Endothelial cell of umbilical vein (primary cell): ENCODE results near the gene C5orf58. TPM values are rescaled to one million over a fixed set of nuclear protein-coding genes. Genes with fewer than 3 reads are reported as not detected.

Experiments used
- BruUV-seq: library from RNA; stranded (reverse); fragments of 400-500 nt; replicated peaks from 2 replicates; lab custom pipeline; 2021; lab: Mats Ljungman, UMichigan
- CTCF ChIA-PET: fragments of 300-600, 350-600 bp; sonication (Branson Sonifier 250); formaldehyde crosslinking; loops from one replicate; lab custom pipeline; 2021; ENCODE audit warnings: antibody characterized with exemption, inconsistent platforms; lab: Charles Lee
- POLR2A ChIA-PET: fragments of 300-600, 350-600 bp; sonication (Branson Sonifier 250); formaldehyde crosslinking; loops from one replicate; lab custom pipeline; 2021; ENCODE audit warnings: antibody characterized with exemption, inconsistent platforms; lab: Charles Lee
- DNase-seq: peaks from one replicate; pipeline ENCODE4 v3.0.0-alpha.2; 2011; ENCODE audit warnings: low read depth, low spot score
- FAIRE-seq: peaks from 2 replicates; lab custom pipeline; 2011; peaks lifted over from hg19 to GRCh38; lab: Jason Lieb, UNC
- H2AFZ ChIP-seq: 2 replicates; pipeline ENCODE4 v1.6.0; 2012; ENCODE audit warnings: low read depth, low read length, control low read depth, inconsistent platforms
- H3K27ac ChIP-seq: 2 replicates; pipeline ENCODE4 v1.5.1; 2011; ENCODE audit warnings: low read depth, mild to moderate bottlenecking, control low read depth, low read length, moderate library complexity; ENCODE audit not compliant: insufficient read depth
- H3K27me3 ChIP-seq, 2 experiments: 2 replicates each; pipeline versions ENCODE4 v1.6.0 to v1.6.1; 2011; ENCODE audit warnings: low read length in 2 of 2, mixed read lengths in 1 of 2; ENCODE audit not compliant: control insufficient read depth in 2 of 2, insufficient read depth in 2 of 2
- H3K36me3 ChIP-seq, 2 experiments: 2 replicates in 1 of 2; 3 replicates in 1 of 2; pipeline ENCODE4 v1.5.1; 2011; ENCODE audit warnings: low read length in 2 of 2, mild to moderate bottlenecking in 1 of 2, moderate library complexity in 1 of 2; ENCODE audit not compliant: control insufficient read depth in 2 of 2, insufficient read depth in 2 of 2; ENCODE audit errors: extremely low read depth in 1 of 2
- H3K4me1 ChIP-seq: 3 replicates; pipeline ENCODE4 v1.5.1; 2011; ENCODE audit warnings: mild to moderate bottlenecking, low read length; ENCODE audit not compliant: control insufficient read depth, insufficient read depth; ENCODE audit errors: extremely low read depth
- H3K4me2 ChIP-seq: 2 replicates; pipeline ENCODE4 v1.6.1; 2011; ENCODE audit warnings: low read length, control low read depth, mixed read lengths; ENCODE audit not compliant: insufficient read depth
- H3K4me3 ChIP-seq, 3 experiments: fragments of 200-600 bp in 1 of 3; sonication (generic), shearing (Covaris generic) in 1 of 3; replicated peaks in 1 of 3; 2 replicates each; pipeline ENCODE4 v1.5.1; 2011 to 2016; ENCODE audit warnings: control low read depth in 3 of 3, low read length in 3 of 3, mild to moderate bottlenecking in 2 of 3, inconsistent platforms in 1 of 3, low read depth in 1 of 3, moderate library complexity in 1 of 3; ENCODE audit not compliant: insufficient read depth in 1 of 3
- H3K79me2 ChIP-seq: 2 replicates; pipeline ENCODE4 v1.6.0; 2012; ENCODE audit warnings: low read length, inconsistent platforms; ENCODE audit not compliant: control insufficient read depth, insufficient read depth
- H3K9ac ChIP-seq: replicated peaks from 2 replicates; pipeline ENCODE3; 2011; ENCODE audit warnings: low read length, control low read depth; ENCODE audit not compliant: insufficient read depth; ENCODE audit errors: extremely low read depth
- H3K9me1 ChIP-seq: replicated peaks from 3 replicates; pipeline ENCODE4 v1.6.0; 2011; ENCODE audit warnings: mild to moderate bottlenecking, low read length; ENCODE audit not compliant: control insufficient read depth, insufficient read depth; ENCODE audit errors: extremely low read depth
- H3K9me3 ChIP-seq: replicated peaks from 2 replicates; pipeline ENCODE4 v1.5.1; 2012; ENCODE audit warnings: low read length, inconsistent platforms; ENCODE audit not compliant: control insufficient read depth, insufficient read depth
- H4K20me1 ChIP-seq: replicated peaks from 2 replicates; pipeline ENCODE3; 2011; ENCODE audit warnings: mild to moderate bottlenecking, low read length; ENCODE audit not compliant: control insufficient read depth, insufficient read depth; ENCODE audit errors: extremely low read depth
- CTCF ChIP-seq, 2 donors: IDR thresholded peaks; 1 replicate in 1 of 2; 2 replicates in 1 of 2; pipeline ENCODE4 v1.5.1; 2011; ENCODE audit warnings: low read length in 2 of 2, mild to moderate bottlenecking in 2 of 2, moderate library complexity in 2 of 2, control low read depth in 1 of 2, inconsistent platforms in 1 of 2, low read depth in 1 of 2; ENCODE audit not compliant: insufficient read depth in 1 of 2; ENCODE audit errors: extremely low read depth in 1 of 2
- EZH2 ChIP-seq: IDR thresholded peaks from 2 replicates; pipeline ENCODE4 v1.6.1; 2012; ENCODE audit warnings: borderline replicate concordance, low read depth, mild to moderate bottlenecking, moderate library complexity, low read length, inconsistent platforms; ENCODE audit not compliant: severe bottlenecking
- FOS ChIP-seq: IDR thresholded peaks from 2 replicates; pipeline ENCODE4 v1.6.1; 2011; ENCODE audit warnings: mild to moderate bottlenecking, low read length, moderate library complexity, borderline replicate concordance; ENCODE audit not compliant: insufficient read depth
- GATA2 ChIP-seq: IDR thresholded peaks from 2 replicates; pipeline ENCODE4 v1.7.0; 2011; ENCODE audit warnings: low read depth, mild to moderate bottlenecking, moderate library complexity, mixed read lengths, low read length; ENCODE audit not compliant: insufficient read length, insufficient read depth
- JUN ChIP-seq: IDR thresholded peaks from 2 replicates; pipeline ENCODE4 v1.6.1; 2011; ENCODE audit warnings: borderline replicate concordance, low read depth; ENCODE audit not compliant: insufficient read length, insufficient read depth
- MAX ChIP-seq: IDR thresholded peaks from 2 replicates; pipeline ENCODE4 v1.6.1; 2011; ENCODE audit not compliant: insufficient read depth, insufficient read length
- MYC ChIP-seq: IDR thresholded peaks from one replicate; pipeline ENCODE4 v1.6.1; 2011; ENCODE audit warnings: mild to moderate bottlenecking, low read depth, low read length
- POLR2A ChIP-seq: IDR thresholded peaks from 2 replicates; pipeline ENCODE4 v1.6.1; 2012; ENCODE audit warnings: low read depth, mild to moderate bottlenecking, control low read depth, low read length
- POLR2AphosphoS5 ChIP-seq: IDR thresholded peaks from 2 replicates; pipeline ENCODE4 v1.6.1; 2012; ENCODE audit warnings: low read depth, mild to moderate bottlenecking, control low read depth, low read length, moderate library complexity; ENCODE audit not compliant: insufficient read depth
- dilution Hi-C: fragments of 300-500 bp; cut with MboI; formaldehyde crosslinking; loops from one replicate; pipeline ENCODE4 v1.15.0; 2019; ENCODE audit warnings: low sequenced_read_pairs; ENCODE audit not compliant: extremely low pct_ligation_motif_present
- intact Hi-C: fragments of 100-400 bp; cut with micrococcal nuclease; formaldehyde crosslinking; loops from one replicate; pipeline ENCODE4 v1.10.0; 2022
- polyA plus RNA-seq, 4 experiments: library from polyadenylated mRNA; depleted of rRNA in 3 of 4; stranded (reverse) in 3 of 4; unstranded in 1 of 4; fragments of >200 nt; gene quantifications; 2 replicates each; pipeline versions ENCODE4 v1.2.1 to v1.2.3, GENCODE V29; 2011 to 2012; ENCODE audit warnings: missing spikeins in 1 of 4
- total RNA-seq: library from RNA; stranded (reverse); gene quantifications from 2 replicates; pipeline ENCODE4 v1.2.3, GENCODE V29; 2021

The C5orf58 gene
- total and polyA plus RNA-seq, 2 donors (not counting 3 experiments of a cell fraction or from before 2014, with no cell fraction given) = not detected

- BruUV-seq = no TSS peak
- Histone ChIP-seq H3K36me3 (no peaks in the 10 kb centered on the region), H3K79me2 (no peaks in the 10 kb centered on the region), H3K27me3 (peaks cover 10 to 12% of the 10 kb centered on the region in 2 experiments), H4K20me1 (no peaks in the 10 kb centered on the region), H3K9me3 (no peaks in the 10 kb centered on the region), H3K4me3 (no peak overlapping the region), H3K9me1 (no peaks in the 10 kb centered on the region), H3K9ac (no peak overlapping the region), H2AFZ (no peak overlapping the region), H3K27ac (no peak overlapping the region), H3K4me1 (no peaks in the 10 kb centered on the region), H3K4me2 (no peak overlapping the region)
- ChIA-PET CTCF (interaction anchor here (1.4 to 1.6 kb wide), 2 partner anchors 17 to 105 kb away, joined by 4 read pairs; no protein-coding TSS in a partner anchor), POLR2A (no interaction called here)
- dilution Hi-C loops (no loop called here), intact Hi-C loops (no loop called here)
- no peak for FAIRE-seq
- no peak for DNase-seq
- TF ChIP-seq MAX = no peak
These were observed 31.9 kb upstream of the C5orf58 start for GRCh38 chr5:170200876-170201275.

- ChIA-PET POLR2A (no interaction called here), CTCF (interaction anchor here (0.6 to 1.5 kb wide), 5 partner anchors 15 to 119 kb away, joined by 3 to 5 read pairs (median 3); no protein-coding TSS in a partner anchor)
- Histone ChIP-seq H3K9me3 (no peaks in the 10 kb centered on the region), H3K4me3 (no peak overlapping the region), H2AFZ (no peak overlapping the region), H3K4me2 (no peak overlapping the region), H3K9ac (no peak overlapping the region), H3K36me3 (no peaks in the 10 kb centered on the region), H3K27ac (no peak overlapping the region), H4K20me1 (no peaks in the 10 kb centered on the region), H3K79me2 (no peaks in the 10 kb centered on the region), H3K27me3 (peaks cover 10% of the 10 kb centered on the region in 2 experiments), H3K4me1 (no peaks in the 10 kb centered on the region), H3K9me1 (no peaks in the 10 kb centered on the region)
- TF ChIP-seq CTCF (IDR thresholded peaks at IDR 0.05; ENCODE audit: extremely low read depth in 1 of 2, insufficient read depth in 1 of 2, low read depth in 1 of 2, low read length in 2 of 2) = no peak
- TF ChIP-seq MYC = no peak
- no peak for TF ChIP-seq MAX
- no peak for TF ChIP-seq JUN
- TF ChIP-seq FOS = no peak
- no peak for TF ChIP-seq POLR2A
- TF ChIP-seq GATA2 = no peak
- no peak for TF ChIP-seq POLR2AphosphoS5
- no peak for TF ChIP-seq EZH2
- no peak for FAIRE-seq
- dilution Hi-C loops (no loop called here), intact Hi-C loops (no loop called here)
- no TSS peak for BruUV-seq
- DNase-seq = no peak
These were observed 31.5 kb upstream of the C5orf58 start for GRCh38 chr5:170201311-170201710.
